NB4 (cell line): ENCODE measurements around the gene SMCO4.

ENCODE experiments used
- DNase-seq: peaks from one replicate; pipeline ENCODE4 v3.0.0; 2010; ENCODE audit warnings: low read depth
- H3K4me3 ChIP-seq: one replicate; pipeline ENCODE4 v1.5.1; 2011; ENCODE audit warnings: mild to moderate bottlenecking, low read depth, low read length, moderate library complexity
- MYC ChIP-seq: IDR thresholded peaks from 2 replicates; pipeline ENCODE4 v1.6.1; 2011; ENCODE audit warnings: low read depth, low read length
- POLR2A ChIP-seq: IDR thresholded peaks from 2 replicates; pipeline ENCODE4 v1.6.1; 2011; ENCODE audit warnings: mild to moderate bottlenecking; ENCODE audit not compliant: insufficient read length; ENCODE audit errors: extremely low read depth
- TF ChIP-seq, protein P1 (sequence below): IDR thresholded peaks from one replicate; pipeline ENCODE4 v1.5.1; 2012; ENCODE audit warnings: low read depth, low read length
- TF ChIP-seq, protein P2 (sequence below): IDR thresholded peaks from 2 replicates; pipeline ENCODE4 v1.6.1; 2011; ENCODE audit warnings: low read depth, low read length

The SMCO4 gene

DNA sequence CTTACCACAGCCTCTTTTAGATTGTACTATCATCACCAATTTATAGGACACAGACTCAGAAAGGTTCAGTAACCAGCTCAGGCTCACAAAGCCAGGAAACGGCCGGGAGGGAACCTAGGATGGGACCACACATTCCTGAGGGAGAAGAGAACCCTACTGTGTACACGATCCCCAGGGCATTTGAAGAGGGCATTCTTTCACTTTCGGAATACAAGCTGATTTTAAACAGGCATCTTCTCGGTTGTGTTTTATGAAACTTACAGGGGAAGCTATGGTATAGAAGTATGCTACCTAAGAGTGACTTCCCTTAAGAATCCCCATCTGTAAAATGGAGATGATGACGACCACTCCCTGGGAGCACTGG is 19.0 kb downstream of the SMCO4 start:
- DNase-seq, result no peak
- H3K4me3 ChIP-seq, result no peak overlapping the region
- TF ChIP-seq, protein P1, sequence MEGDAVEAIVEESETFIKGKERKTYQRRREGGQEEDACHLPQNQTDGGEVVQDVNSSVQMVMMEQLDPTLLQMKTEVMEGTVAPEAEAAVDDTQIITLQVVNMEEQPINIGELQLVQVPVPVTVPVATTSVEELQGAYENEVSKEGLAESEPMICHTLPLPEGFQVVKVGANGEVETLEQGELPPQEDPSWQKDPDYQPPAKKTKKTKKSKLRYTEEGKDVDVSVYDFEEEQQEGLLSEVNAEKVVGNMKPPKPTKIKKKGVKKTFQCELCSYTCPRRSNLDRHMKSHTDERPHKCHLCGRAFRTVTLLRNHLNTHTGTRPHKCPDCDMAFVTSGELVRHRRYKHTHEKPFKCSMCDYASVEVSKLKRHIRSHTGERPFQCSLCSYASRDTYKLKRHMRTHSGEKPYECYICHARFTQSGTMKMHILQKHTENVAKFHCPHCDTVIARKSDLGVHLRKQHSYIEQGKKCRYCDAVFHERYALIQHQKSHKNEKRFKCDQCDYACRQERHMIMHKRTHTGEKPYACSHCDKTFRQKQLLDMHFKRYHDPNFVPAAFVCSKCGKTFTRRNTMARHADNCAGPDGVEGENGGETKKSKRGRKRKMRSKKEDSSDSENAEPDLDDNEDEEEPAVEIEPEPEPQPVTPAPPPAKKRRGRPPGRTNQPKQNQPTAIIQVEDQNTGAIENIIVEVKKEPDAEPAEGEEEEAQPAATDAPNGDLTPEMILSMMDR, result no peak
- no peak for TF ChIP-seq MYC

DNA sequence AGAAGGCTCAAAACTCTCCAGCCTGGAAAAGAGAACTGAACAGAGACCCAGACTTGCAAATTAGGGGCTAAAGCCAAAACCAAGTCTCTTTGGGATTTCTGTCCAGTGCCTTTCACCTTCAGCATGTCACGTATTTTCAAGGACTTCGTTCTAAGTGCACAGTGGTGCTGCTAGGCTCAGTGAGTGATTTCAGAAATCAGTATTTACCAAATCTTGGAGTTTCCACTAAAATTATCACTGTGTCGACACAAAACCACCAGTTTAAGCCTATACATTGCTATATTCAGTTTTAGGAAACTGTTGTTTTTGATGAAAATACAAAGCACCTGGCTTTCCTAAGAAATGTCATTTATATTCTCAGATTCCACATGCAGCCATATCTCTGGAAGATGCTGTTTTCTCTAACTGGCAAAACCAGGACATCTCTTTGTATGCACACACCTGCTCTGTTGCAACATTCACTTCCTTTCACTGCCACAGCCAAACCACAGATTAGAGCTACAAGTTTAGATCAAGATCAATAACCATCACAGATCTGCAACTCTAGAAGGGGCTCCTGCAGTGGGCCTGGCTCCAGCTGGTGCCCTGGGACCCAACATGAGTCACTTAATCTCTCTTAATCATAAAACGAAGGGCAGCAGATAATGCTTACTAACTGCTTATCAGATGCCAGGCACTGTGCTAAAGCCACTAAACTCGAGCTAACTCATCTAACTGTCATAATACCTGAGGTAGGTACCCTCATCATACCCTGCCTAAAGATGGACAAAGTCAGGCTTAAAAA is 22.3 kb downstream of the SMCO4 start:
- DNase-seq, result peak; percentile 24
- TF ChIP-seq, protein P1, result no peak
- TF ChIP-seq, protein P2, sequence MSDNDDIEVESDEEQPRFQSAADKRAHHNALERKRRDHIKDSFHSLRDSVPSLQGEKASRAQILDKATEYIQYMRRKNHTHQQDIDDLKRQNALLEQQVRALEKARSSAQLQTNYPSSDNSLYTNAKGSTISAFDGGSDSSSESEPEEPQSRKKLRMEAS, result no peak
- TF ChIP-seq POLR2A (no peak), MYC (no peak)
- no peak overlapping the region for H3K4me3 ChIP-seq

DNA sequence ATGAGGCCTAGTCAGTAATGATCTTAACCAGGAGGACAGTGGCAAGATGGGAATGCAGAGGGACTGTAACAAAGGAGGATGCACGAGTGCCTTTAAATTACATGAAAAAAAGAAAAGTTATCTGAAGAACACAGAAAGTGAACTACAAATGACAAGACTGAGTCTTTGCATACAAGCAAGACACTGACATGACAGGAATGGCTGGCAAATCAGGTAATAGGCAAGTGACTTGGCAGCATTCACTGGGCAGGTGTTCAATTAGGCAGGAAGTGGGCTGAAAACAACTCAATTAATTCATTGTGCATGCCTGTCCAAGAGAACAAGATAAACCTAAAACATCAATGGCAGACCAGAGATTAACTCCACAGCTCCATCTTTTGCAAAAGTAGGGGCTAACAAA is 24.0 kb downstream of the SMCO4 start:
- no peak overlapping the region for H3K4me3 ChIP-seq
- DNase-seq, result no peak
- TF ChIP-seq POLR2A (no peak), MYC (no peak)
- TF ChIP-seq, protein P2, result no peak
- TF ChIP-seq, protein P1, result no peak

DNA sequence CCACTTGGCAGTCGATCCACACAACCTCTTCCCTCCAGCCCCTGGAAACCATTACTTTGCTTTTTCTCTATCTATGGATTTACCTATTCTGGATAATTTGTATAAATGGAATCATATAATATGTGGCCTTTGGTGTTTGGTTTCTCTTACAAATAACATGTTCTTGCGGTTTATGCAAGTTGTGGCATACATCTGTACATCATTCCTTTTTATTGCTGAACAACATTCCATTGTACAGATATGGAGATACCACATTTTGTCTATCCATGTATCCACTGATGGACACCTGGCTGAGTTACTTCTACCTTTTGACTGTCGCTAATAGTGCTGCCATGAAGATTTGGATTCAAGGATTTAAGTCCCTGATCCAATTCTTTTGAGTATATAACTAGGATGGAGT is 25.1 kb downstream of the SMCO4 start:
- H3K4me3 ChIP-seq, result no peak overlapping the region
- TF ChIP-seq POLR2A (no peak), MYC (no peak)
- TF ChIP-seq, protein P2, result no peak
- TF ChIP-seq, protein P1, result no peak
- no peak for DNase-seq

DNA sequence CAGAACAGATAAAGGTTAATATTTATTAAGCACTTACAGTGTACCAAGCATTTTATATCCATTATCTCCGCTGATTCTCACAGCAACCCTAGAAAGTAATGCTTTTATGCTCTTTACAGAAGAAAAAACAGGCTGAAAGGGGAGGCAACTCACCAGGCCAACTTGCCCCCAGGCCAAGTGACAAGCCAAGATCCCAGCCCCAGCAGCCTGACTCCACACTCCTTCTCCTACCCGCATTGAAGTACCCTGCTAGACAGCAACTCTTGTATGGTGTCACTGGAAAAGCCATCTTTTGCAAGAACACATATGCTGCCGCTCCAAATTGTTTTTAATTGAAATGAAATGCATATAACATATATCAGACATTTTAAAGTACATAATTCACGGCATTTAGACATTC is 25.6 kb downstream of the SMCO4 start:
- no peak for TF ChIP-seq POLR2A
- TF ChIP-seq, protein P1, result no peak
- no peak for TF ChIP-seq MYC
- TF ChIP-seq, protein P2, result no peak
- DNase-seq, result no peak
- no peak overlapping the region for H3K4me3 ChIP-seq
